ENCODE data around the gene TYRP1.

TYRP1 gene

GRCh38 chr9:12708562-12709298 lies 15.5 kb downstream of the TYRP1 start:
- no peak overlapping the region for H3K4me3 ChIP-seq (ENCODE audit: low read depth, low read length)
- in situ Hi-C loops (cut with HindIII; ENCODE audit: low sequenced_read_pairs), result no loop called here
- DNase-seq (ENCODE audit: low read depth), result peak; percentile 38
- no peak for TF ChIP-seq CTCF (IDR thresholded peaks at IDR 0.05; ENCODE audit: low read depth, low read length, missing control alignments)

- TF ChIP-seq CTCF (IDR thresholded peaks at IDR 0.05; ENCODE audit: low read depth, low read length, missing control alignments), result no peak
- no peak overlapping the region for H3K4me3 ChIP-seq (ENCODE audit: low read depth, low read length)
- in situ Hi-C loops (cut with HindIII; ENCODE audit: low sequenced_read_pairs), result no loop called here
- no peak for DNase-seq (ENCODE audit: low read depth)
These were observed 19.3 kb downstream of the TYRP1 start for GRCh38 chr9:12712532-12712931.

- no peak for TF ChIP-seq CTCF (IDR thresholded peaks at IDR 0.05; ENCODE audit: low read depth, low read length, missing control alignments)
- DNase-seq (ENCODE audit: low read depth), result no peak
- in situ Hi-C loops (cut with HindIII; ENCODE audit: low sequenced_read_pairs), result no loop called here
- H3K4me3 ChIP-seq (ENCODE audit: low read depth, low read length), result no peak overlapping the region
These were observed 22.1 kb downstream of the TYRP1 start for GRCh38 chr9:12715268-12715667.

DNA sequence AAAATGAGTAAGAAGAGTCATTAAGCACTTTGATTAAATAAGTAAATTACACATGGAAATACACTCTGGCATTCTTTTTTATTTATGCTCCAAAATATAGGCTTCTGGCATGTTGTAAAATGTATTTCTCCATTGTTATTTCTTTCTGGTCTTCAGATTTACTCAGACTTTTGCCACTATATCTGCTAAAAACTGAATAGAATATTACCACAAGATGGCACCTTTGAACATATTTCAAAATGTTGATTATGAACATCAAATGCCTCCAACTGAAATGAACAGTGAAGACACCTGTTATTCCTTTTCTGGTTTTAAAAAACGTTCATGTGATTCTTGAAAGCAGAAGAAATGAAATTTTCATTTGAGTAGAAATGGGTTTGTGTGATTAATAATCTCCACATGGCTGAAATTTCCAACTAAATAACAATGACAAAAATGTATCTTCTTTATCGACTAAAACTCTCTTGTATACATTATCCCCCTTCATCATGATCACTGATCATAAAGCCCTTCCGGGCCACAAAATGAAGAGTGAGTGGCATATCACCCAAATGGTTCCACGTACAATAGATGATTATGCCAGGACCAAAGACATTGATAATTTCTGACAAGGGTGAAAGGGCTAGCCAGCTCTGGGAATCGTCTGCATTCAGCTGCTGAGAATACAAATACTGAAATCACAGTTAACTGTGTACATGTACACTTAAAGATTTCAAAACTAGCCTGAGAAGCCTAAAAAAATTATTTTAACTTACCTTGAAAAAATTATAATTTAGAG lies 23.8 kb downstream of the TYRP1 start:
- DNase-seq (ENCODE audit: low read depth), result no peak
- TF ChIP-seq CTCF (IDR thresholded peaks at IDR 0.05; ENCODE audit: low read depth, low read length, missing control alignments), result no peak
- in situ Hi-C loops (cut with HindIII; ENCODE audit: low sequenced_read_pairs), result no loop called here
- H3K4me3 ChIP-seq (ENCODE audit: low read depth, low read length), result no peak overlapping the region

GRCh38 chr9:12717907-12718306 lies 24.7 kb downstream of the TYRP1 start:
- TF ChIP-seq CTCF (IDR thresholded peaks at IDR 0.05; ENCODE audit: low read depth, low read length, missing control alignments), result no peak
- no peak overlapping the region for H3K4me3 ChIP-seq (ENCODE audit: low read depth, low read length)
- DNase-seq (ENCODE audit: low read depth), result no peak
- in situ Hi-C loops (cut with HindIII; ENCODE audit: low sequenced_read_pairs), result no loop called here

DNA sequence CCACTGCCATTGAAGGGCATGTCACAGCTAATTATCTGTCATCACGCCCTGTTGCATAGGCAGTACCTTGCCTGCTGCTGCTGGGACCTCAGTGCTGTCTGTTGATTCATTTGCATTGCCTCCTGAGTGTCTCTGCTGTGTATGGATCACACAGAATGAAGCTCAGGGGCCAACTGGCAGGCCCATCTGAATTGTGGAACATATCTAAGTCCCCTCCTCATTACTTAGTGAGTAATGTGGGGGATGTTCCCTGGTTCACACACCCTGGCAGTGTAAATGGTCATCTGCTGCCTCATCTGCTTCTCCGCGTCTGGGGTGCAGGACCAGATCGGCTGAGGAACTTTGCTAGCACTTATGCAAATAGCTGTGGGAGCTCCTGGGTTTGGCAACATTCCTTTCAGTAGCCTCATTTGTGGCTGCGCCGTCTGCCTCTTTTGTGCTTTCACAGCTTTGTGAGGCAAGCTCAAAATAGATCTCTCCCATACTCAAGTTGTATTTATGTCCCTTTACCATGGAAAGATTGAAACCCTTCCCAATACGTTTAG lies 25.4 kb downstream of the TYRP1 start:
- in situ Hi-C loops (cut with HindIII; ENCODE audit: low sequenced_read_pairs), result no loop called here
- peak; percentile 77 for DNase-seq (ENCODE audit: low read depth)
- TF ChIP-seq CTCF (IDR thresholded peaks at IDR 0.05; ENCODE audit: low read depth, low read length, missing control alignments), result no peak
- H3K4me3 ChIP-seq (ENCODE audit: low read depth, low read length), result no peak overlapping the region

Measured in astrocyte of the cerebellum (primary cell).